Thymus (tissue), 11 donors: Measurements from ENCODE around the gene ESR1. TPM values are rescaled to one million over a fixed set of nuclear protein-coding genes. Genes with fewer than 3 reads are reported as not detected.

Source experiments
- DNase-seq, 9 donors: peaks; one replicate each; pipeline ENCODE4 v3.0.0-alpha.2; 2013; ENCODE audit warnings: low spot score in 9 of 9, low read depth in 6 of 9, missing footprints in 1 of 9
- H3K27ac ChIP-seq, 2 donors: one replicate each; pipeline ENCODE4 v1.5.1; 2013; ENCODE audit warnings: control low read depth in 1 of 2, low read depth in 1 of 2, low read length in 1 of 2, mild to moderate bottlenecking in 1 of 2, moderate library complexity in 1 of 2
- H3K27me3 ChIP-seq, 2 donors: one replicate each; pipeline ENCODE4 v1.5.1; 2013; ENCODE audit warnings: low read length in 1 of 2; ENCODE audit not compliant: control insufficient read depth in 2 of 2, insufficient read depth in 1 of 2
- H3K36me3 ChIP-seq, 2 donors: one replicate each; pipeline ENCODE4 v1.5.1; 2013; ENCODE audit warnings: low read length in 1 of 2, mild to moderate bottlenecking in 1 of 2, moderate library complexity in 1 of 2; ENCODE audit not compliant: control insufficient read depth in 2 of 2, insufficient read depth in 2 of 2
- H3K4me1 ChIP-seq, 2 donors: one replicate each; pipeline ENCODE4 v1.5.1; 2013; ENCODE audit warnings: low read length in 2 of 2; ENCODE audit not compliant: control insufficient read depth in 2 of 2, insufficient read depth in 2 of 2
- H3K4me3 ChIP-seq, 2 donors: one replicate each; pipeline ENCODE4 v1.5.1; 2013; ENCODE audit warnings: low read length in 2 of 2, control low read depth in 1 of 2, mild to moderate bottlenecking in 1 of 2
- H3K9me3 ChIP-seq, 2 donors: one replicate each; pipeline ENCODE4 v1.5.1; 2013; ENCODE audit warnings: low read length in 1 of 2, mild to moderate bottlenecking in 1 of 2; ENCODE audit not compliant: control insufficient read depth in 2 of 2, insufficient read depth in 1 of 2
- WGBS: extraction: QIAGEN DNeasy Blood & Tissue Kit; methylation state at CpG from one replicate; pipeline ENCODE4 v1.1.7; 2013; 5-methylcytosine and 5-hydroxymethylcytosine counted together
- polyA plus RNA-seq: library from polyadenylated mRNA; stranded (reverse); fragments of 200-250 nt; gene quantifications from one replicate; pipeline ENCODE4 v1.2.3, GENCODE V29; 2013
- total RNA-seq: library from RNA; stranded (reverse); fragments of 120-200 nt; gene quantifications from one replicate; pipeline ENCODE4 v1.2.4, GENCODE V29; 2013
- donor health status: healthy.

Gene ESR1
- total and polyA plus RNA-seq, 2 donors: 0.28 to 1.2 TPM

DNA sequence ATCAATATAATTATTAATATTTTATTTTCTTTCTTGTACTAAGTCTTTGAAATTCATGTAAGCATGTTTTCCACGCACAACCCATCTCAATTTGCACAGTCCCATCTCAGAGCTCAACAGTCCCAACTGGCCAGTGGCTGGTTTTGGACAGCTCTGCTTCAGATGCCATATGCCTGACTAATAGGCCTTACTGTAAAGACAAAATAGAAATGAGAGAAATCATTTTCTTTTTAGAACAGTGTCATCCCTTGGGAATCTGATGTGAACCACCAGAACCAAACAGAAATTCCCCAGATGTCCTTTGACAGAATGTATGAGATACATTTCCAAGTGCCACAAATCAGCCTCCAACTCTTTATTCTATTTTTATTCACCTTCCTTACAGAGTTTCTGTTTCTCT is 338.9 kb downstream of the ESR1 start:
- Histone ChIP-seq H3K36me3 (peaks cover 46 to 75% of the 10 kb centered on the region in 2 donors), H3K27ac (no peak overlapping the region)
- 100% methylated on average over 1 of the region's 1 CpG for WGBS

DNA sequence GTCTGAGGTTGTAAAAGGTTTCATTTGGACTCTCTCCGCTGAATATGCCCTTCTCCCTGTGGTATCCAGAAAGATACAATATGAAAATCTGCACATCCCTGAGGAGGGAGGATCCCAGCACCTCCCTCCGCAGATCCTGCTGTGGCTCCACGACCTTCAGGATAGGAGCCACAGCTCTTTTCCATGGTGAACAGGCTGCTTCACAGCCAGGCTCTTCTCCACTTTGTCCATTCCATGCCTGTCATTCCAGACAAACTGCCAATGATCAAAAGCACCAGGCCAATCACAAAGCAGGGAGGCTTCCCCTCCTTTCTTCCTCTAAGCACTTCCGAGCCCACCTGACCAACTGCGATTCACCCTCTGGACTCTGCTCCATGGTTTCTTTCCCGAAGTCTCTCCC is 339.8 kb downstream of the ESR1 start:
- Histone ChIP-seq H3K4me1 (no peaks in the 10 kb centered on the region), H3K27me3 (no peaks in the 10 kb centered on the region), H3K36me3 (peaks cover 52 to 78% of the 10 kb centered on the region in 2 donors), H3K27ac (no peak overlapping the region), H3K4me3 (no peak overlapping the region), H3K9me3 (no peaks in the 10 kb centered on the region)
- no peak for DNase-seq
- WGBS: 98% methylated on average over 6 of the region's 6 CpGs

More for the DNA sequence above, 338.9 kb downstream of the ESR1 start:
- no peak for DNase-seq
- Histone ChIP-seq H3K4me3 (no peak overlapping the region), H3K9me3 (no peaks in the 10 kb centered on the region), H3K27me3 (no peaks in the 10 kb centered on the region), H3K4me1 (no peaks in the 10 kb centered on the region)

GRCh38 chr6:152148412-152148811 is 340.9 kb downstream of the ESR1 start:
- no peak for DNase-seq
- Histone ChIP-seq H3K27me3 (no peaks in the 10 kb centered on the region), H3K27ac (no peak overlapping the region), H3K4me3 (no peak overlapping the region), H3K9me3 (no peaks in the 10 kb centered on the region), H3K4me1 (no peaks in the 10 kb centered on the region), H3K36me3 (peaks cover 55 to 71% of the 10 kb centered on the region in 2 donors)
- WGBS: 100% methylated on average over 1 of the region's 1 CpG

- WGBS: 83% methylated on average over 3 of the region's 3 CpGs
- Histone ChIP-seq H3K27ac (no peak overlapping the region), H3K4me1 (no peaks in the 10 kb centered on the region), H3K27me3 (no peaks in the 10 kb centered on the region), H3K36me3 (peaks cover 54 to 70% of the 10 kb centered on the region in 2 donors), H3K9me3 (no peaks in the 10 kb centered on the region), H3K4me3 (no peak overlapping the region)
- no peak for DNase-seq
Measured at GRCh38 chr6:152150196-152150595, 342.7 kb downstream of the ESR1 start.

DNA sequence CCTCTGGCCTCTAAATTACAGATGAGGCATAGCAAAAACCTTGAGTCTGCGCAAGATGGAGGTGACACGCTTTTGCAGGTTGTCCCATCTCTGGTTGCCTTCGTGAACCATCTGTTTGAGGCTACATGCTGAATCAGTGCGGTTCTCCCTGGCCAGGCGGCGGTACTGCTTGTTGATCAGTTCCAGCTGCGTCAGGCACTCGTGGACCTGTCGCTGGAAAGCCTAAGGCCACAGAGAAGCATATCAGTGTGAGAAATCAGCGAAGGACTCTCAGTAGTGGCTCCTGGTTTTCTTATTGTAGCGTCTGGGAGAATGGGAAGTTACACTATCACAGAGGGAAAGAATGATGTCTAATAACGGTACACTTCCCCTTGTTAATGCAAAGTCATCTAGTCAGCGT is 344.4 kb downstream of the ESR1 start:
- H3K9me3 ChIP-seq: no peaks in the 10 kb centered on the region
- peak in 1 of 9 donors; percentile 16 for DNase-seq
- no peaks in the 10 kb centered on the region for H3K27me3 ChIP-seq
- no peaks in the 10 kb centered on the region for H3K4me1 ChIP-seq
- H3K27ac ChIP-seq: no peak overlapping the region
- H3K36me3 ChIP-seq: peaks cover 43 to 69% of the 10 kb centered on the region in 2 donors
- H3K4me3 ChIP-seq: no peak overlapping the region
- WGBS: 66% methylated on average over 13 of the region's 13 CpGs

DNA sequence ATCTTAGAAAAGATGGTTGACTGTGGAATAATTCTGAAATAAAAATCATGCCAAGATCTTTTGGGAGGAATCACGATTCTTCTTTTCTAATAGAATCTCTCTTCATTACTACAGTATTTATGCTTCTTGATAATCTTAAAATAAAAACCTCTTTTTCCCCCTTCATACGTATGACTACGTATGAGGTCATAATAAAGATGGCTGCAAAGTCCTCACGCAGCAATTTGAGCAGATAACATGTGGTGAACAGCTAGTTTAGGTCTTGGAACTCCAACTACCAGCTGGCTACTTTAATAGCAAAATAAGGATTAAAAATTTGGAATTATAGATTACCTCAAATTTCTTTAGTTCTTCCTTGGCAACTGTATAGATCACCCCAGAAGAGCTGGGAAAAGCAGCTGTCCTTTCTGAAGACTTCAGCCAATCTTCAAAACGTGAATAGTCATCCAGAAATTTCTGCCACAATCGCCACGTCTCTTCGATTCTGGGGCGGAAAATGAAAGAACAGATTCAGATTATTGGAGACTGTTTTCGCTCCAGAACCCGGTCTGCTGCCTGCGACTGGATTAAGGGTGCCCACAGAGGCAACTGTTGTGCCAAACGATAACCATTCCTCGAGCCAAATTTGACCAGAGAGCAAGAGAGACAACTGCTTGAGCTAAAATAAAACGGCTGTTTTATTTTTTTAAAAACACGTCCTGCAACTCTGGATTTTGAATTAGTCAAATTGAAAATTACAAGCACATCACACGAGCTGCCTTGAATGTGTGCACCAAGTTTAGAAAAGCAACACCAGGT is 347.3 kb downstream of the ESR1 start:
- Histone ChIP-seq H3K36me3 (peaks cover 26 to 44% of the 10 kb centered on the region in 2 donors), H3K27ac (no peak overlapping the region), H3K4me3 (no peak overlapping the region), H3K27me3 (no peaks in the 10 kb centered on the region), H3K4me1 (no peaks in the 10 kb centered on the region), H3K9me3 (no peaks in the 10 kb centered on the region)
- no peak for DNase-seq
- WGBS: 98% methylated on average over 17 of the region's 17 CpGs

- Histone ChIP-seq H3K9me3 (no peaks in the 10 kb centered on the region), H3K27ac (no peak overlapping the region), H3K27me3 (no peaks in the 10 kb centered on the region), H3K4me1 (no peaks in the 10 kb centered on the region), H3K36me3 (peaks cover 27 to 39% of the 10 kb centered on the region in 2 donors), H3K4me3 (no peak overlapping the region)
- 84% methylated on average over 8 of the region's 8 CpGs for WGBS
- no peak for DNase-seq
Measured at GRCh38 chr6:152155792-152156191, 348.3 kb downstream of the ESR1 start.

DNA sequence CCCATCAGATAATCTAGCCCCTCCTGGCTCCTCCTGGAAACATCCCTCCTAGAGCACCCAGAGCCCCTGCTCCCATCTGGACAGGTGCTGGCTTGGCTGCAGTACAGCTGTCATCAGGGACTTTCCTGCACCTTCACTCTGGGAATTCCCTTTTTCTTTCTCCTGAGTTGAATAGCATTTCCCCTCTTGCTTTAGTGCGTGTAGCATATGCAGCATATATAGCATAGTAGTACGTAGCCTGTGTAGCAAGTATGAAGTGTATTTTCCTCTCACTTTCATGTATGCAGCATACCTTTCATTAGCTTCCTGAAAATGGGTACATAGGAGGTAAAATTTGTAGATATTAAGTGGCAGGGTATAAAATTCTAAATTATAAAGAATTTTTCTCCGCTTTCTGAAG is 352.9 kb downstream of the ESR1 start:
- Histone ChIP-seq H3K36me3 (peaks cover 16 to 33% of the 10 kb centered on the region in 2 donors), H3K4me3 (no peak overlapping the region), H3K9me3 (no peaks in the 10 kb centered on the region), H3K4me1 (no peaks in the 10 kb centered on the region), H3K27ac (no peak overlapping the region), H3K27me3 (no peaks in the 10 kb centered on the region)
- 94% methylated on average over 3 of the region's 3 CpGs for WGBS
- peak in 1 of 9 donors; percentile 31 for DNase-seq

GRCh38 chr6:152161501-152161900 is 354.0 kb downstream of the ESR1 start:
- H3K27me3 ChIP-seq: no peaks in the 10 kb centered on the region
- no peak overlapping the region for H3K27ac ChIP-seq
- peaks cover 16 to 29% of the 10 kb centered on the region in 2 donors for H3K36me3 ChIP-seq

More at GRCh38 chr6:152161501-152161900, 354.0 kb downstream of the ESR1 start:
- H3K9me3 ChIP-seq: no peaks in the 10 kb centered on the region
- no peaks in the 10 kb centered on the region for H3K4me1 ChIP-seq
- no peak overlapping the region for H3K4me3 ChIP-seq
- DNase-seq: no peak
